Type B pancreatic cell (in vitro differentiated cells): Measurements from ENCODE around the gene AHRR. TPM values are rescaled to one million over a fixed set of nuclear protein-coding genes. Genes with fewer than 3 reads are reported as not detected.
A peak's percentile ranks its signal among the peaks of the same experiment; 100 is the strongest.

Source experiments
- DNase-seq: peaks from one replicate; pipeline ENCODE4 v3.0.0; 2021; ENCODE audit warnings: mixed read lengths; ENCODE audit not compliant: unreplicated experiment; ENCODE audit errors: extremely low spot score
- H3K27ac Mint-ChIP-seq: 2 replicates; pipeline ENCODE4 v1.8.0; 2021; ENCODE audit warnings: mild to moderate bottlenecking, mixed read lengths
- H3K27me3 Mint-ChIP-seq: 2 replicates; pipeline ENCODE4 v1.8.0; 2021; ENCODE audit warnings: mixed read lengths
- H3K36me3 Mint-ChIP-seq: 2 replicates; pipeline ENCODE4 v1.8.0; 2021; ENCODE audit warnings: mixed read lengths
- H3K4me1 Mint-ChIP-seq: one replicate; pipeline ENCODE4 v1.8.0; 2021; ENCODE audit warnings: mixed read lengths; ENCODE audit not compliant: unreplicated experiment
- H3K4me3 Mint-ChIP-seq: 2 replicates; pipeline ENCODE4 v1.8.0; 2021; ENCODE audit warnings: mild to moderate bottlenecking, mixed read lengths
- H3K9me3 Mint-ChIP-seq: 2 replicates; pipeline ENCODE4 v1.8.0; 2021; ENCODE audit warnings: mixed read lengths
- CTCF ChIP-seq: fragments of 200-600 bp; sonication (generic); conservative IDR thresholded peaks from 2 replicates; pipeline ENCODE4 v1.5.0; 2021; ENCODE audit warnings: antibody characterized with exemption, mild to moderate bottlenecking
- total RNA-seq: library from RNA; stranded (reverse); gene quantifications from 2 replicates; pipeline ENCODE4 v1.2.1, GENCODE V29; 2021; ENCODE audit warnings: low replicate concordance

The AHRR gene
- total RNA-seq, 1 donor from 2014 or later: 13.4 TPM

- Mint-ChIP-seq H3K4me1 (no peaks in the 10 kb centered on the region), H3K27me3 (no peaks in the 10 kb centered on the region), H3K27ac (peak overlapping the region; percentile 98), H3K36me3 (peaks cover 29% of the 10 kb centered on the region), H3K4me3 (no peak overlapping the region), H3K9me3 (no peaks in the 10 kb centered on the region)
- no peak for DNase-seq
- TF ChIP-seq CTCF: no peak
Measured at GRCh38 chr5:459562-460272, 138.2 kb downstream of the AHRR start.

- Mint-ChIP-seq H3K9me3 (no peaks in the 10 kb centered on the region), H3K27me3 (no peaks in the 10 kb centered on the region), H3K36me3 (peaks cover 29% of the 10 kb centered on the region), H3K27ac (peak overlapping the region; percentile 98), H3K4me3 (no peak overlapping the region), H3K4me1 (no peaks in the 10 kb centered on the region)
- TF ChIP-seq CTCF: no peak
- DNase-seq: no peak
Measured at GRCh38 chr5:460273-460625, 138.7 kb downstream of the AHRR start.

GRCh38 chr5:462051-462481 lies 140.6 kb downstream of the AHRR start:
- no peaks in the 10 kb centered on the region for H3K4me1 Mint-ChIP-seq
- H3K27me3 Mint-ChIP-seq: no peaks in the 10 kb centered on the region
- no peaks in the 10 kb centered on the region for H3K9me3 Mint-ChIP-seq
- no peak overlapping the region for H3K4me3 Mint-ChIP-seq
- DNase-seq: peak; percentile 58
- peak overlapping the region; percentile 34 for H3K27ac Mint-ChIP-seq
- peaks cover 29% of the 10 kb centered on the region for H3K36me3 Mint-ChIP-seq
- no peak for TF ChIP-seq CTCF

- no peaks in the 10 kb centered on the region for H3K4me1 Mint-ChIP-seq
Measured at GRCh38 chr5:463301-463700, 141.8 kb downstream of the AHRR start.

GRCh38 chr5:463952-464351 lies 142.4 kb downstream of the AHRR start:
- H3K4me1 Mint-ChIP-seq: no peaks in the 10 kb centered on the region
- H3K27ac Mint-ChIP-seq: no peak overlapping the region
- H3K9me3 Mint-ChIP-seq: no peaks in the 10 kb centered on the region
- peaks cover 19% of the 10 kb centered on the region for H3K36me3 Mint-ChIP-seq
- no peak for DNase-seq
- no peak overlapping the region for H3K4me3 Mint-ChIP-seq
- H3K27me3 Mint-ChIP-seq: no peaks in the 10 kb centered on the region
- no peak for TF ChIP-seq CTCF

More at GRCh38 chr5:463301-463700, 141.8 kb downstream of the AHRR start:
- H3K9me3 Mint-ChIP-seq: no peaks in the 10 kb centered on the region
- H3K27me3 Mint-ChIP-seq: no peaks in the 10 kb centered on the region
- DNase-seq: no peak
- H3K36me3 Mint-ChIP-seq: peaks cover 25% of the 10 kb centered on the region
- no peak for TF ChIP-seq CTCF
- H3K27ac Mint-ChIP-seq: no peak overlapping the region
- H3K4me3 Mint-ChIP-seq: no peak overlapping the region
